Neural progenitor cell (in vitro differentiated cells): ENCODE results near the gene DIAPH2. TPM values are rescaled to one million over a fixed set of nuclear protein-coding genes. Genes with fewer than 3 reads are reported as not detected.

ENCODE experiments used
- DNase-seq: peaks from one replicate; pipeline ENCODE4 v3.0.0-alpha.2; 2016; ENCODE audit warnings: low spot score
- H2AFZ ChIP-seq: fragments of 200-600 bp; sonication (generic); replicated peaks from 2 replicates; pipeline ENCODE4 v1.6.1; 2016; ENCODE audit warnings: antibody characterized with exemption
- H3F3A ChIP-seq: fragments of 200-600 bp; sonication (generic); 2 replicates; pipeline ENCODE4 v1.6.1; 2016; ENCODE audit warnings: antibody characterized with exemption, low read depth
- H3K27ac ChIP-seq: fragments of 200-600 bp; sonication (generic); 2 replicates; pipeline ENCODE4 v1.5.1; 2016; ENCODE audit warnings: mild to moderate bottlenecking
- H3K27me3 ChIP-seq: fragments of 200-600 bp; sonication (generic); 2 replicates; pipeline ENCODE4 v1.6.1; 2016; ENCODE audit warnings: mild to moderate bottlenecking, moderate library complexity
- H3K36me3 ChIP-seq: fragments of 200-600 bp; sonication (generic); 2 replicates; pipeline ENCODE4 v1.5.1; 2016
- H3K4me1 ChIP-seq: fragments of 200-600 bp; sonication (generic); 2 replicates; pipeline ENCODE4 v1.6.1; 2016; ENCODE audit warnings: mixed run types
- H3K4me2 ChIP-seq: fragments of 200-600 bp; sonication (generic); 2 replicates; pipeline ENCODE4 v1.6.1; 2016
- H3K4me3 ChIP-seq: fragments of 200-600 bp; sonication (generic); 2 replicates; pipeline ENCODE4 v1.5.1; 2016
- H3K79me2 ChIP-seq: fragments of 200-600 bp; sonication (generic); 2 replicates; pipeline ENCODE4 v1.6.1; 2016; ENCODE audit warnings: low read depth
- H3K9ac ChIP-seq: fragments of 200-600 bp; sonication (generic); 2 replicates; pipeline ENCODE4 v1.6.1; 2016
- H3K9me3 ChIP-seq: fragments of 200-600 bp; sonication (generic); 2 replicates; pipeline ENCODE4 v1.5.1; 2016; ENCODE audit warnings: low read depth
- H4K20me1 ChIP-seq: fragments of 200-600 bp; sonication (generic); 2 replicates; pipeline ENCODE4 v1.6.1; 2016; ENCODE audit warnings: low read depth
- H3K27ac Mint-ChIP-seq: 3 replicates; pipeline ENCODE4 v1.8.0; 2021; ENCODE audit warnings: mixed read lengths
- H3K27me3 Mint-ChIP-seq: 2 replicates; pipeline ENCODE4 v1.8.0; 2022; ENCODE audit warnings: low read depth, mild to moderate bottlenecking, inconsistent platforms, moderate library complexity, mixed read lengths; ENCODE audit not compliant: insufficient read depth
- H3K36me3 Mint-ChIP-seq: 3 replicates; pipeline ENCODE4 v1.8.0; 2021; ENCODE audit warnings: mixed read lengths
- H3K4me1 Mint-ChIP-seq: 3 replicates; pipeline ENCODE4 v1.8.0; 2021; ENCODE audit warnings: mixed read lengths
- H3K4me3 Mint-ChIP-seq: 3 replicates; pipeline ENCODE4 v1.8.0; 2021; ENCODE audit warnings: mild to moderate bottlenecking, moderate library complexity, mixed read lengths
- H3K9me3 Mint-ChIP-seq: 3 replicates; pipeline ENCODE4 v1.8.0; 2020; ENCODE audit warnings: mixed read lengths
- EZH2 ChIP-seq: fragments of 200-600 bp; sonication (generic); IDR thresholded peaks from 2 replicates; pipeline ENCODE4 v1.6.1; 2017; ENCODE audit warnings: antibody characterized with exemption, mild to moderate bottlenecking, moderate library complexity
- EZH2phosphoT487 ChIP-seq: fragments of 200-600 bp; sonication (generic); IDR thresholded peaks from 2 replicates; pipeline ENCODE4 v1.6.1; 2017; ENCODE audit warnings: antibody characterized with exemption
- total RNA-seq: library from RNA; depleted of rRNA; stranded (reverse); fragments of >200 nt; gene quantifications from 2 replicates; pipeline ENCODE4 v1.2.3, GENCODE V29; 2015; ENCODE audit warnings: low replicate concordance
- TF ChIP-seq, protein P1 (sequence below): fragments of 200-600 bp; sonication (generic); IDR thresholded peaks from 2 replicates; pipeline ENCODE4 v1.5.1; 2017; ENCODE audit warnings: antibody characterized with exemption, mild to moderate bottlenecking

DIAPH2 gene
- total RNA-seq, 1 donor from 2014 or later, result 24.0 TPM

DNA sequence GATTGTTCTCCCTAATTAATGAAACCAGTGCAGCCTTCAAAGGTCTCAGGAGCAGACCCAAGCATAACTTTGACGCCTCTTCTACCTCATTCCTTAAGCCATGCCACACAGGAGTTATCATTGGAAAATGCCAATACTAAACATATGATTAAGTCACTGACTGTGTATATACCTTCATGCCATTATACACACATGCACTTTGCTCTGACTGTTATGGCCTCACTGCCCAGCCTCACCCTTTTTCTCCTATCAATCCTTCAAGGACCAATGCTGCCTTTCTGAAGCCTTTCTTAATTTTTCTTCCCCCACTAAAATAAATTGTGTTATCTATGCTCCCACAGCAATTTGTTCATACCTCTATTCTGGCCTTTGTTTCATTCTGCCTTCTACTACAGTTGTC lies 924.7 kb downstream of the DIAPH2 start:
- no peaks in the 10 kb centered on the region for H3K4me1 Mint-ChIP-seq
- Histone ChIP-seq H2AFZ (no peak overlapping the region), H3K4me2 (no peak overlapping the region), H3K27me3 (no peaks in the 10 kb centered on the region), H3K79me2 (no peaks in the 10 kb centered on the region), H3K4me3 (no peak overlapping the region), H3K9ac (no peak overlapping the region), H3K9me3 (no peaks in the 10 kb centered on the region), H3K27ac (no peak overlapping the region), H3K36me3 (no peaks in the 10 kb centered on the region), H3K4me1 (no peaks in the 10 kb centered on the region), H3F3A (no peaks in the 10 kb centered on the region), H4K20me1 (no peaks in the 10 kb centered on the region)
- H3K27me3 Mint-ChIP-seq, result no peaks in the 10 kb centered on the region
- peaks cover 4% of the 10 kb centered on the region for H3K9me3 Mint-ChIP-seq
- TF ChIP-seq EZH2phosphoT487 (no peak), EZH2 (no peak)
- TF ChIP-seq, protein P1, sequence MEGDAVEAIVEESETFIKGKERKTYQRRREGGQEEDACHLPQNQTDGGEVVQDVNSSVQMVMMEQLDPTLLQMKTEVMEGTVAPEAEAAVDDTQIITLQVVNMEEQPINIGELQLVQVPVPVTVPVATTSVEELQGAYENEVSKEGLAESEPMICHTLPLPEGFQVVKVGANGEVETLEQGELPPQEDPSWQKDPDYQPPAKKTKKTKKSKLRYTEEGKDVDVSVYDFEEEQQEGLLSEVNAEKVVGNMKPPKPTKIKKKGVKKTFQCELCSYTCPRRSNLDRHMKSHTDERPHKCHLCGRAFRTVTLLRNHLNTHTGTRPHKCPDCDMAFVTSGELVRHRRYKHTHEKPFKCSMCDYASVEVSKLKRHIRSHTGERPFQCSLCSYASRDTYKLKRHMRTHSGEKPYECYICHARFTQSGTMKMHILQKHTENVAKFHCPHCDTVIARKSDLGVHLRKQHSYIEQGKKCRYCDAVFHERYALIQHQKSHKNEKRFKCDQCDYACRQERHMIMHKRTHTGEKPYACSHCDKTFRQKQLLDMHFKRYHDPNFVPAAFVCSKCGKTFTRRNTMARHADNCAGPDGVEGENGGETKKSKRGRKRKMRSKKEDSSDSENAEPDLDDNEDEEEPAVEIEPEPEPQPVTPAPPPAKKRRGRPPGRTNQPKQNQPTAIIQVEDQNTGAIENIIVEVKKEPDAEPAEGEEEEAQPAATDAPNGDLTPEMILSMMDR, result no peak
- no peak for DNase-seq
- no peaks in the 10 kb centered on the region for H3K36me3 Mint-ChIP-seq
- no peak overlapping the region for H3K27ac Mint-ChIP-seq
- no peak overlapping the region for H3K4me3 Mint-ChIP-seq

DNA sequence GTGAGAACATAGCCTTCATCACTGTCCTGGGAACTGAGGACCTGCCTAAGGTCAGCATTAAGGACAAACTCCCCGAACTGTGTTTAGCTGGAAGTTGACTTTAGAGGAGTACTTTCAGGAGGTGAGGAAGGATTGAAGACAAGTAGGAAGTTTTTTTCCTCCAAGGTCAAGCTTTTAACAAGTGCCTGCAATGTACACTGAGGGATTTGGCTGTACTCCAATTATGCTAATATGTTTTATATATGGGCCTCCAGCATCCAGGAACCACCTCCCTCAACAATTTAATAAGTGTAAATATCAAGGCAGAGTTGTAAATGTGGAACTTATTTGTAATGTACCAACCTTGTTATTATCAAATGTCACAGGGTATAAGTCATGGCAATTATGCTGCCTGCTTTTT lies 925.3 kb downstream of the DIAPH2 start:
- no peak overlapping the region for H3K4me3 ChIP-seq
- H2AFZ ChIP-seq, result no peak overlapping the region
- no peaks in the 10 kb centered on the region for H3K27me3 ChIP-seq
- no peak overlapping the region for H3K27ac ChIP-seq
- Mint-ChIP-seq H3K4me1 (no peaks in the 10 kb centered on the region), H3K9me3 (peaks cover 4% of the 10 kb centered on the region), H3K4me3 (no peak overlapping the region), H3K27ac (no peak overlapping the region), H3K36me3 (no peaks in the 10 kb centered on the region), H3K27me3 (no peaks in the 10 kb centered on the region)
- no peaks in the 10 kb centered on the region for H3K4me1 ChIP-seq
- no peak for DNase-seq
- no peaks in the 10 kb centered on the region for H3F3A ChIP-seq
- no peaks in the 10 kb centered on the region for H3K36me3 ChIP-seq
- no peaks in the 10 kb centered on the region for H3K9me3 ChIP-seq
- no peak for TF ChIP-seq EZH2
- TF ChIP-seq, protein P1, result no peak
- no peak for TF ChIP-seq EZH2phosphoT487
- H3K79me2 ChIP-seq, result no peaks in the 10 kb centered on the region
- no peak overlapping the region for H3K4me2 ChIP-seq
- H4K20me1 ChIP-seq, result no peaks in the 10 kb centered on the region
- H3K9ac ChIP-seq, result no peak overlapping the region

DNA sequence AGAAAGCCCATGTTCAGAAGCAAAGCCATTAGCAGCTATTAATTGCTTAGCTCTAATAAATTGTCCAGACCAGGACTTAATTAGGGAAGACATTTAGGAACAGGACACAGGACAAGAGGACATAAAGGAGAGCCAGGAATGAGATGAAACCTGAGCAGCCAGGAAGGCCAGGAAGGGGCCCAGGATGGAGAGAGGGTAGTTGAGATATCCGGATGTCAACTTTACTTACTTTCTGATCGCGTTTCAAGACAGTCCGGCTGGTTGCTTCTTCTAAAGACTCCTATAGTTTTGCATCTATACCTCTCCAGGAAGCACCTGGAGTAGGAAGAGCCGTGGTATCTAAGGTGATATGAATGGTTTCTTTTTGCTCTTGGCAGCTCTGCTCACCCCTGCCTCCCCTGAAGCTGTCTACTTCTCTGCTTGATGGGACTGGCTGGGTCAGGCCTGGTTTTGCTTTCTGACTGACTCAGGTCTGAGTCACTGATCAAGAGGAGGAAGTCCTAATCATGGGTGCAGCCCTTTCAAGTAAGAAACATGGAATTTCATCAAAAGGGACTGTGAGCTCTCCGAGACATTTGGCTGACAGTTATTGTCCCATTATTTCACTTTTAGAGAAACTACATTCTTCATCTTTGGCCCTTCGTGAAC lies 932.4 kb downstream of the DIAPH2 start:
- no peaks in the 10 kb centered on the region for H3F3A ChIP-seq
- no peak overlapping the region for H2AFZ ChIP-seq
- no peak overlapping the region for H3K4me3 Mint-ChIP-seq
- no peaks in the 10 kb centered on the region for H3K4me1 ChIP-seq
- no peak overlapping the region for H3K9ac ChIP-seq
- DNase-seq, result no peak
- H3K27me3 ChIP-seq, result no peaks in the 10 kb centered on the region
- H3K27ac Mint-ChIP-seq, result no peak overlapping the region
- no peaks in the 10 kb centered on the region for H3K9me3 ChIP-seq
- no peak for TF ChIP-seq EZH2
- TF ChIP-seq, protein P1, result no peak
- no peak for TF ChIP-seq EZH2phosphoT487
- H3K4me1 Mint-ChIP-seq, result no peaks in the 10 kb centered on the region
- no peaks in the 10 kb centered on the region for H3K9me3 Mint-ChIP-seq
- no peaks in the 10 kb centered on the region for H4K20me1 ChIP-seq
- H3K4me3 ChIP-seq, result no peak overlapping the region
- H3K27ac ChIP-seq, result no peak overlapping the region
- H3K36me3 ChIP-seq, result no peaks in the 10 kb centered on the region
- no peak overlapping the region for H3K4me2 ChIP-seq
- H3K79me2 ChIP-seq, result no peaks in the 10 kb centered on the region
- H3K27me3 Mint-ChIP-seq, result peaks cover 2% of the 10 kb centered on the region
- no peaks in the 10 kb centered on the region for H3K36me3 Mint-ChIP-seq
